Esophagus (tissue), 2 donors: ENCODE measurements around the gene DCDC2C. TPM values are rescaled to one million over a fixed set of nuclear protein-coding genes. Genes with fewer than 3 reads are reported as not detected.

Experiments
- H3K27ac ChIP-seq, 2 donors: one replicate each; pipeline ENCODE4 v1.5.1; 2013; ENCODE audit warnings: low read depth in 2 of 2, mild to moderate bottlenecking in 2 of 2, inconsistent platforms in 1 of 2, low read length in 1 of 2, moderate library complexity in 1 of 2
- H3K27me3 ChIP-seq, 2 donors: one replicate each; pipeline ENCODE4 v1.6.1; 2013; ENCODE audit warnings: low read length in 2 of 2, control low read depth in 1 of 2, mild to moderate bottlenecking in 1 of 2; ENCODE audit not compliant: insufficient read depth in 2 of 2, control insufficient read depth in 1 of 2
- H3K36me3 ChIP-seq, 2 donors: one replicate each; pipeline ENCODE4 v1.6.1; 2013; ENCODE audit warnings: low read length in 1 of 2; ENCODE audit not compliant: control insufficient read depth in 2 of 2, insufficient read depth in 2 of 2
- H3K4me1 ChIP-seq, 2 donors: one replicate each; pipeline ENCODE4 v1.6.1; 2013; ENCODE audit warnings: low read length in 1 of 2; ENCODE audit not compliant: control insufficient read depth in 2 of 2, insufficient read depth in 2 of 2
- H3K4me3 ChIP-seq, 2 donors: one replicate each; pipeline ENCODE4 v1.5.1; 2013; ENCODE audit warnings: low read length in 2 of 2, mild to moderate bottlenecking in 2 of 2, low read depth in 1 of 2, moderate library complexity in 1 of 2
- H3K9me3 ChIP-seq, 2 donors: one replicate each; pipeline ENCODE4 v1.6.1; 2013; ENCODE audit warnings: mild to moderate bottlenecking in 2 of 2, low read depth in 1 of 2, low read length in 1 of 2, moderate library complexity in 1 of 2; ENCODE audit not compliant: control insufficient read depth in 2 of 2, insufficient read depth in 1 of 2
- WGBS, 2 donors: extraction: QIAGEN DNeasy Blood & Tissue Kit; methylation state at CpG; one replicate each; pipeline ENCODE4 v1.1.7; 2013; 5-methylcytosine and 5-hydroxymethylcytosine counted together
- polyA plus RNA-seq, 2 donors: library from polyadenylated mRNA; stranded (reverse); fragments of 200-250 nt; gene quantifications; one replicate each; pipeline ENCODE4 v1.2.3, GENCODE V29; 2013
- donor health status: healthy with polysubstance abuse.
- donor health status: Bipolar disorder and iron deficiency.

DCDC2C gene
- polyA plus RNA-seq, 2 donors = 0.04 TPM; not detected in 1

DNA sequence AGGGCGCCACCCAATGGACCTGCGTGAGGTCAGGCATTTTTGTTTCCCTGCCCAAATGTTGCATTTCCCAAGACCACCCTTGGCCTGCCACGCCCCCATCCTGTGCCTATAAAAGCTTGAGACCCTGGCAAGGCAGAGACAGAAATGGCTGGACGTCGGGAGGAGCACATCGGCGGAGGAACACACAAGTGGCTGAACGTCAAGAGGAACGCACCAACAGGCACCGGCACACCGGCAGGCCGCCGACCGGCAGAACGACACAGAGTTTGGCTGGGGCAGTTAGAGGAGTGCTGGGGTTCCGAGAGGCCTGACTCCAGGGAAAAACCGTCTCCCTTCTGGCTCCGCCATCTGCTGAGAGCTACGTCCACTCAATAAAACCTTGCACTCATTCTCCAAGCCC, 35.9 kb downstream of the DCDC2C start:
- Histone ChIP-seq H3K27ac (no peak overlapping the region), H3K27me3 (no peaks in the 10 kb centered on the region), H3K9me3 (no peaks in the 10 kb centered on the region), H3K36me3 (no peaks in the 10 kb centered on the region), H3K4me3 (no peak overlapping the region), H3K4me1 (no peaks in the 10 kb centered on the region)
- 92 to 93% methylated on average over 19 of the region's 19 CpGs for WGBS, 2 donors

DNA sequence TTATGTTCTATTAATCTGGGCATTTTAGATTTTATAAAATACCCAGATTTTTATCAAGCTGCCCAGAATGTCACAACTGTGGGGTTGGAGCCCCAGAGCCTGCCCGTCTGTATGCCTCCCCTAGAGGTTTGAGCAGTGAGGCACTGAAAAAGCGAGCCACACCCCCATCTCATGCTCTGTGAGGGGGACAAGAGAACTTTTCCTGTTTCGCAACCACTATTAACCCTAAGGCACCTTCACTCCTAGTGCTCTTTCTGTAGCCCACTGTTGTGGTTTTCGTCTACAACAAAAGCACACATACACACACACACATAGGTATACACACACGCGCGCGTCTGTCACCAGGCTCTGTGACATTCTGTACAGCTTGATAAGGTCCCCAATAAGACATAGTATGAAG, 38.0 kb downstream of the DCDC2C start:
- Histone ChIP-seq H3K27ac (no peak overlapping the region), H3K9me3 (no peaks in the 10 kb centered on the region), H3K4me1 (no peaks in the 10 kb centered on the region), H3K4me3 (no peak overlapping the region), H3K36me3 (no peaks in the 10 kb centered on the region), H3K27me3 (no peaks in the 10 kb centered on the region)
- WGBS, 2 donors = 68 to 69% methylated on average over 8 of the region's 8 CpGs

DNA sequence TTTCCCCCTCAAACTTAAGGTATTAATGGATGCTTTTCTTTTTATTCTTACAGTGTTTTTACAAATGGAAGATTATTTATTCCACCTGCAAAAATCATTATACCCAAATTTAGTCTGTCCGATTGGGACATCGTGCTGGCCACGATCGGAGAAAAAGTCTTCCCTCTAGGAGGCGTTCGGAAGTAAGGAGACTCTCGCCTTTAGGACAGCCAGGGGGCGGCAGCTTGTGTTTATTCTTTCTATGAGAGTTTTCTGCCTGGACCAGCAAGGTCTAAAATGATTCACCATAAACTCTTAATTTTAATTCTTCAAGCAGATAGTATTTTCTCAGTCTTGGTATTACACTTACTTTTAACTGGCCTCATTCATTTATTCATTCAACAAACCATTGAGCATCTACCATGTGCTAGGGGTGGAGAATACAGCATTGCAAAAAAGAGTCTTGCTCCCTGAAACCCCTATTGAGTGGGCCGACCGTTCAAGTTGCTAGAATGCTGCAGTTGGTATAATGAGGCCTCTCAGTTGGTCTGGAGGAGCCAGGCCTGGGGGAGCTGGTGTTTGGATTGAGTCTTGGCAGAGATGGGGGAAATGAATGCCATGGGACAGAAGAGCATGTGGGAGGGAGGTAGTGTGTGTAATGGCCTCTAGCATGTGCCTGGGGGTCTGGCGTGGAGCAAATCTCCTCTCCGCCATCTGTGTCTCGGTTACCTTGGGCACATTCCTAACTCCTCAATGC, 38.7 kb downstream of the DCDC2C start:
- H3K36me3 ChIP-seq = no peaks in the 10 kb centered on the region
- H3K9me3 ChIP-seq = no peaks in the 10 kb centered on the region
- H3K4me1 ChIP-seq = no peaks in the 10 kb centered on the region
- WGBS, 2 donors = 92 to 94% methylated on average over 13 of the region's 13 CpGs
- no peak overlapping the region for H3K4me3 ChIP-seq
- H3K27ac ChIP-seq = no peak overlapping the region
- H3K27me3 ChIP-seq = no peaks in the 10 kb centered on the region

DNA sequence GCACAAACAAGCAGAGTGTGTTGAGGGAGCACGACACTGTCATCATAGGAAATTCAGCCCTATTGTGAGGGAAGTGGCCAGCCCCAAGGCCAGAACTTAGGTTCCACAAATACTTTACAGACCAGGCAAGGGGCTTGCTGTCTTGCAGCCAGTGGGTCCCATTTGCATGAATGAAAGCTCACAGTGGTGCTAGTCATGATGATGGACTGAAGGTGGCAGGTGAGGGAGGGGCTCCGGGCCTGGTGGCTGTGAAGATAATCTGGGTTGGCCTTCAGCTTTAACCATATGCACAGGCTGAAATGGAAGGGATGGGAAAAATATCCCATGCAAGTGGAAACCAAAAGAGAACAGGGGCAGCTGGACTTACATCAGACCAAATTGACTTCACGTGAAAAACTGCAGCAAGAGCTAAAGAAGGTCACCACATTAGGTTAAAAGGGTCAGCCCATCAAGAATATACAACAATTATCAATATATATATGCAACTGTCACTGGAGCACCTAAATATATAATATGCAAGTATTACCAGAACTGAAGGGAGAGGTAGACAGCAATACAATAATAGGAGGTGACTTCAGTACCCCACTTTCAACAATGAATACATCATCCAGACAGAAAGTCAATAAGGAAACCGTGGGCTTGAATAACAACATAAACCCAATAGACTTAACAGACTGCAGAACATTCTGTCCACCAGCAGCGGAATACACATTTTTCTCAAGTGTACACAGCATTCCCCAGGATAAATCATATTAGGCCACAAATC, 39.6 kb downstream of the DCDC2C start:
- Histone ChIP-seq H3K27me3 (no peaks in the 10 kb centered on the region), H3K4me1 (no peaks in the 10 kb centered on the region)

DNA sequence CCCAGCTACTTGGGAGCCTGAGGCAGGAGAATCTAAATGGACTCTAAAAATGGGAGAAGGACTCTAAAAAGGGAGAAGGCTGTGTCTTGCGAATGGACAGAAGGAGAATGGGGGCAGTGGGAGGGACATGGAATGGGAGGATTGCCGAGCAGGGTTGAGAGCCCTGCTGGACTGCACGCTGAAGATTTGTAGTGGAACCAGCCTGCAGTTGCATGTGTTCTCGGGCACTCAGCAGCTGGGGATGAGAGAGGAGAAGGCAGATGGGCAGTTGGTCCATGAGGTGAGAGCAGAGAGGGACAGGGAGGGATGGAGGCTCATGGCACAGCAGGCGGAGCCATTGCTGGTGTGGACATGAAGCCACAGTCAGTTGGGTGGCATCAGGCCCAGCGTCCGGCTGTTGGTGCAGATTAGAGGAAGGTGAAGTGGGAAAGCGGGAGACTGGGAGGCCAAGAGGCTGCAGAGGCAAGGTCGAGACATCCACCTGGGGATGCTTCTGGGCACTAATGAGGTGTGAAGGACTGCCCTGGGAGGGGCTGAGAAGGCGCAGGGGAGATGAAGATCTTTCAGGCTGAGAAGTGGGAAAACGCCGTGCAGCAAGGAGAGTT, 40.7 kb downstream of the DCDC2C start:
- WGBS, 2 donors = 88 to 91% methylated on average over 12 of the region's 12 CpGs
- Histone ChIP-seq H3K4me1 (no peaks in the 10 kb centered on the region), H3K9me3 (no peaks in the 10 kb centered on the region), H3K27me3 (no peaks in the 10 kb centered on the region), H3K36me3 (no peaks in the 10 kb centered on the region), H3K4me3 (no peak overlapping the region), H3K27ac (no peak overlapping the region)

More for the DNA sequence above, 39.6 kb downstream of the DCDC2C start:
- Histone ChIP-seq H3K27ac (no peak overlapping the region), H3K9me3 (no peaks in the 10 kb centered on the region), H3K36me3 (no peaks in the 10 kb centered on the region), H3K4me3 (no peak overlapping the region)
- 71 to 83% methylated on average over 5 of the region's 5 CpGs for WGBS, 2 donors

DNA sequence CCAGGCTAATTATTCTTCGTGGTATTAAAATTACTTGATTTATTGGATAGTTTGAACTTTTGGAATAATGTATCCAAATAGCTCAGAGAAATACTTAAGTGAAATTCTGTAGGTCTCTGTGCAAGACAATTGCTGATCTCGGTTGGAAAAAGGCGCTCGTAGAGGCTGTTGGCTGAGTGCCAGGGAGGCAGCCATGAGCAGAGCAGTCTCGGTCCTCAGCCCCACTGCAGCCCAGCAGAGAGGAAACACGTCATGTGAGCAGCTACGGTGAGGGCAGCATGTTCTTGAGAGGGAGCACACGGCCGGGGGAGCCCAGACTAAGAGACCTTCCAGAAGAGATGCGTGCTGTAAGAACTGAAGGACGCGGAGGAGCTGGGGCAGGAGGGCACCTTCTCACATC, 42.5 kb downstream of the DCDC2C start:
- 68 to 75% methylated on average over 12 of the region's 12 CpGs for WGBS, 2 donors
- Histone ChIP-seq H3K27me3 (no peaks in the 10 kb centered on the region), H3K9me3 (no peaks in the 10 kb centered on the region), H3K4me3 (no peak overlapping the region), H3K4me1 (no peaks in the 10 kb centered on the region), H3K27ac (no peak overlapping the region), H3K36me3 (no peaks in the 10 kb centered on the region)

DNA sequence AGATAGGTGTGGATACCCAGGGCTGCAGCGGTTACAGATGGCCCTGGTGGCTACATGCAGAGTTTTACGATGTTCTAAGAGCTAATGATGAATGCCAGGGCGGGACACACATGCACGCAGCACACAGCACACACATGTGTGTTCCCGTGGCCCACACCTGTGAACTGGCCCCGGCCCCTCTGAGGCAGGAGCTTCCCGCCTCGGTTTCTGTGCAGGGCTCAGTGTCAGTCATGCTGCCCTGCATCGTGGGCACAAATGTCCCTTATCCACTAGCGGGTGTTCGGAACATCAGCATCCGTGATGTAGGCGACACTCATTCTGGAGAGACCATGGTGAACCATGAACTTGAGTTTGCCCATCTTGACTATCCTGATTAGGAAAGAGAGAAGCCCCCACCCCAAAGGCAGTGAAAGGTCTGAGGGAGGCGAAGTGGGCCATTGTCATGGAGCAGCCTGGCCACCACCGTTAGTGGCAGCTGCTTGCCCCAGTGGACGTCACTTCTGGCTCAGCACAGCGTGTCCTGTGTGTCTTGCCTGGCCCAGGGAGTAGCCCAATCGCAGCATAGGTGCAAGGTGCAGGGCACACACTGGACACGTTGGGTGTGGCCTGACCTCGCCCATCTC, 43.8 kb downstream of the DCDC2C start:
- 81 to 87% methylated on average over 20 of the region's 20 CpGs for WGBS, 2 donors
- no peak overlapping the region for H3K4me3 ChIP-seq
- no peaks in the 10 kb centered on the region for H3K27me3 ChIP-seq
- no peaks in the 10 kb centered on the region for H3K36me3 ChIP-seq
- no peaks in the 10 kb centered on the region for H3K4me1 ChIP-seq
- peaks cover 0 to 2% of the 10 kb centered on the region in 2 donors for H3K9me3 ChIP-seq
- H3K27ac ChIP-seq = no peak overlapping the region

DNA sequence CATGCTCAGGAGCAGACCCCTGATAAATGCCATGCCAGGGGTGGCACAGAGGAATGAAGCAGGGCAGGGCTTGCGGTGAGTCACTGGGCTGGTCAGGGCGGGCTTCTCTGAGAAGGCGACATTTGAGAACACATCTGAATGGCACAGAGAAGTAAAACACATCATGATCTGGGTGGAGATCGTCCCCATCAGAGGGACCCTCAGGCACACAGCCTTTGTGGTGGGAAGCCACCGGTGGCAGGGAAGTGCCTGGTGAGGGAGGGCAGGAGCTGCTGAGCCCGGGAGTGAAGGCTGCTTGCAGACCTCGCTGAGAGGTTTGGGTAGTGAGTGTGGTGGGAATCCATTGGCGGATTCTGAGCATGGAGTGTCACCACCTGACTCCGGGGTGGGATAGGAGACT, 44.5 kb downstream of the DCDC2C start:
- H3K4me3 ChIP-seq = no peak overlapping the region
- no peaks in the 10 kb centered on the region for H3K4me1 ChIP-seq
- no peaks in the 10 kb centered on the region for H3K36me3 ChIP-seq
- H3K27ac ChIP-seq = no peak overlapping the region
- H3K9me3 ChIP-seq = peaks cover 0 to 2% of the 10 kb centered on the region in 2 donors
- no peaks in the 10 kb centered on the region for H3K27me3 ChIP-seq
- WGBS, 2 donors = 74 to 79% methylated on average over 9 of the region's 9 CpGs

DNA sequence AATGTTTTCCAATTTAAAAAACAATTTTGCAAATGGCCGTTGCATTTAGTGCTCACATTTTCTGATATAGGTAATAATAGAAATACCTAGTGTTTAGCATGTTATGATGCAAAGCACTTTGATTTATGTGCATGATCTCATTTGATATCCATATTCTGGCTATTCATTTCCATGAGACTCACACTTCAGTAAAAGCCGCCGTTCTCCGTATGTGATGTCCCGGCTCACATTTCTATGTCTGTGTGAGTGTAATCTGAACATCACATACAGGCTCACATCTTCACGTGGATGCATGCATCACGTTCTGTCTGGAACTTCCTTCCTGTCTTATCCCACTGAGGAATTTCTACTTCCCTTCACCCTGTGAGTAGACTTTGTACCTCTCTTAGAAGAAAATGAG, 45.8 kb downstream of the DCDC2C start:
- Histone ChIP-seq H3K4me1 (no peaks in the 10 kb centered on the region), H3K36me3 (no peaks in the 10 kb centered on the region), H3K27me3 (no peaks in the 10 kb centered on the region), H3K4me3 (no peak overlapping the region), H3K9me3 (peaks cover 0 to 2% of the 10 kb centered on the region in 2 donors), H3K27ac (no peak overlapping the region)
- WGBS, 2 donors = 77 to 78% methylated on average over 7 of the region's 7 CpGs
